ENCODE data around the gene SFXN1.
"Not testable (repeated sequence)": the region's sequence is repeated elsewhere in the genome, so short reads cannot be mapped to it uniquely, and the experiment has no call there.

The SFXN1 gene

DNA sequence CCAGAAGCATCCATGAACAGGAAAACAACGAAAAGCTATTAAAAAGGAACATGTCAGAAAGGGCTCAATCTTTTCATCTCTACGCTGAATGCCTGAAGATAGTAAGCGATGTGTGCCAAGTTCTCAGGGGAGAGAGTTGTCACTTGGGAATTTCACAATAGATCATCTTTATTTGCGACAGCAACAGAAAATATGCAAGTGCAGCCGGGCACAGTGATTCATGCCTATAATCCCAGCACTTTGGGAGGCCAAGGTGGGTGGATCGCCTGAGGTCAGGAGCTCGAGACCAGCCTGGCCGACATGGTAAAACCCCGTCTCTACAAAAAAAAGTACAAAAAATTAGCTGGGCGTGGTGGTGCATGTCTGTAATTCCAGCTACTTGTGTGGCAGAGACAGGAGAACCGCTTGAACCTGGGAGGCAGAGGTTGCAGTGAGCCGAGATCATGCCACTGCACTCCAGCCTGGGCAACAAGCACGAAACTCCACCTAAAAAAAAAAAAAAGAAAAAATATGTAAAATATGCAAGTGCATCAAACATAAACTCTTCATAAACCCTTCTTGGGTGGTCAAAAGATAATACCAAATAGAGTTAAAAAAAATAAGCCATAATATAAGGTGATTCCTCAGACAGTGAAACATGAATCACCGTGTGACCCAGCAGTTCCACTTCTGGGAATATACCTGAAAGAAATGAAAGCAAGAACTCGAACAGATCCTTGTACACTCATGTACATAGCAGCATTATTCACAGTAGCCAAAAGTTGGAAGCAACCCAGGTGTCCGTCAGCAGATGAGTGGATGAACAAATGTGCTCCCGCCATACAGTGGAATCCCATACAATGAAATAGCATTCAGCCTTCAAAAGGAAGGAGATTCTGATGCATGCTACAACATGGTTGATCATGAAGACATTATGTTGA is 16.2 kb downstream of the SFXN1 start:
- DNase-seq (ENCODE audit: low spot score), result no peak

DNA sequence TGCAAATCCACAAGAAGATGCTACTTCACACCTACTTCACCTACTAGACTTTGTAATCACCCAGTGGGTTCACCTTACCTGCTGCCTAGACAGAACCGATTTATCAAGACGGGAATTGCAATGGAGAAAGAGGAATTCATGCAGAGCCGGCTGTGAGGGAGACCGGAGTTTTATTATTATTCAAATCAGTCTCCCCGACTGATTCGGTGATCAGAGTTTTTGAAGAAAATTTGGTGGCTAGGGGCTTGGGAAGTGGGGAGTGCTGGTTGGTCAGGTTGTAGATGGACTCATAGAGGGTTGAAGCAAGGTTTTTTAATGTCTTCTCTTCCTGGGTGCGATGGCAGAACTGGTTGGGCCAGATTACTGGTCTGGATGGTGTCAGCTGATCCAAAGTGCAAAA is 23.4 kb downstream of the SFXN1 start:
- DNase-seq (ENCODE audit: low spot score), result no peak

DNA sequence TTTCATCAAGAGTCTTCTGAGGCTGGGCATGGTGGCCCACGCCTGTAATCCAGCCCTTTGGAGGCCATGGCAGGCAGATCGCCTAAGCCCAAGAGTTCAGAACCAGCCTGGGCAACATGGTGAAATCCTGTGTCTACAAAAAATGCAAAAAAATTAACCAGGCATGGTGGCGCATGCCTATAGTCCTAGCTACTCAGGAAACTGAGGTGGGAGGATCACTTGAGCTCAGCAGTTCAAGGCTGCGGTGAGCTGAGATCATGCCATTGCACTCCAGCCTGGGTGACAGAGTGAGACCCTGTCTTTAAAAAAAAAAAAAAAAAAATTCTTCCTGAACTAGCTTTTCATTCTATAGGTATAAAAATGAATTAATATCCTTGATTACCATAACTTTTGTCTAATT is 29.3 kb downstream of the SFXN1 start:
- DNase-seq (ENCODE audit: low spot score), result not testable (repeated sequence)

DNA sequence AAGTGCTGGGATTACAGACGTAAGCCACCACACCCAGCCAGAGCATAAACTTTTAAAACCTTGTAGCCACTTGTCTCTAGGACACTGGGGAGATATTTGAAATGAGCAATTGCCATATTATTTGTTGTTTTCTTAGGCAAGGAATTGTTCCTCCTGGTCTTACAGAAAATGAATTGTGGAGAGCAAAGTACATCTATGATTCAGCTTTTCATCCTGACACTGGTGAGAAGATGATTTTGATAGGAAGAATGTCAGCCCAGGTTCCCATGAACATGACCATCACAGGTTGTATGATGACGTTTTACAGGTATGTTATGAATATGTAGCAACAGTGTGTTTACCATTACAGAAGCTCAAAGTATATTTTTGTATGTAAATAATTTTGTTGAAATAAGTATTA is 30.5 kb downstream of the SFXN1 start:
- DNase-seq (ENCODE audit: low spot score), result no peak

DNA sequence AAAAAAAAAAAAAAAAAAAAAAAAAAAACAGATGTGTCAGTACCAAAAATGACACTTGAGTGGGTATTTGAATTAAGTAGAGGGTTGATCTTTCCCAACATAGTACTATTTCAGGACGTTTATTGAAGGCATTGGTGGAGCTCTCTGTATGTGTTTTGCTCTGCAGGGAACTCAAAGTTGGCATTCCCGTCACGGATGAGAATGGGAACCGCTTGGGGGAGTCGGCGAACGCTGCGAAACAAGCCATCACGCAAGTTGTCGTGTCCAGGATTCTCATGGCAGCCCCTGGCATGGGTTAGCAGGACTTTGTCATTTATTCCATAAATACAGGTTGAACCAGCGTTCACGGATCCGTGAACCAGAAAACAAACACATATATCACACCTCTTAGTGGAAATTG is 34.9 kb downstream of the SFXN1 start:
- no peak for DNase-seq (ENCODE audit: low spot score)

DNA sequence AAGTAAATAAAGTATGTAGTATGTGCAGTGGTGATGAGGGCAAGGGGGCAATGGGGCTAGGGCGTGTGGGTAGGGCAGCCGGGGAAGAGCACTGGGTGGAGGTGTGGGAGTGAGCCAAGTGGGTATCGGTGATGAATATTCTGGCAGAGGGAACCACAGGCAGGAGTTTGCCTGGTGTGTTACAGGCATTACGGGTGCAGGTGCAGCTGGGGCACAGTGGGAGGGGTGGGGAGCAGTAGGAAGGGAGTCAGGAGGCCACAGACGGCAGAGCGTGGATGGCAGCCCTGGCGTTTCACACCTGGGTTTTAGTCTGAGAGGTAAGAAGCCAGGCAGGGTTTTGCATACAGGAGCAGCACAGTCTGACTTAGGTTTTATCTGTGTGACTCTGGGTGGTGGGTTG is 35.4 kb downstream of the SFXN1 start:
- no peak for DNase-seq (ENCODE audit: low spot score)

DNA sequence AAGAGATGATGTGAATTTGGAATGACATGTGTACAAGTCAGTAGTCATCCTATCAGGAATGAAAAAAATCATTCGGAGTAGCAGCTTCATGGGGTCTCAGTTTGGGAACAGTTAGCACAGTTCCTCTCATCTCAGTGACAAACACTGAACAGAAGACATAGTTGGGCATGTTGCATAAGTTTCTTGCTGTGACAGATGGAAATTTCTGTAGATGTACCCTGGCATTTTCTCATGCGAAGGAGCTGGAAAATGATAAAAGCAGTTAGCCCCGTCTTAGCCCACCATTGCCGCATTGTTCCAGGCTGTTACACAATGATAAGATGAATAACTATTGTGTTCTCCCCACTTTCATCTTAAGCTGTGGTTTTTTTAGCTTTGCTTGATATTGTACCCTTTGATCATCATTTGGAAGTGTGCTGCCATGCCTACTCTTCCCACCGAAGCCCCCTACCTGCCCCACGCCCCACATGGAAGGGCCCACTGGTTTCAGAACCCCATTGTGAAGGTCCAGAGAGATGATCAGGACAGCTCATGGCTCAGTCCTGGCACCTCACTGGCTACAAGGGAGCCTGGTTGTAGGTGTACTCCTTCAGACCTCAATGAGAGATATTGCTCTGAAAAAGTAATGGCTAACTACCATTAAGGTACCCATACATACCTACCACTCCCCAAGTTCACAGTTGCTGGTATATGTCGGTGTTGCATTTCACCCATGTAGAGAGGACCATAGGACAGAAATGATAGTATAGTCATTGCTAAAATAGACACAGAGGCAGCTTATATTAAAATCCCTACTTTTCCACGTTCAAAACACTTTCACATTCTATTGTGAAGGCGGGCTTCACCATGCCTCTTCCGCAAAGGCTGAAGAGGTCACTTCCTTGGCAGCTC is 38.8 kb downstream of the SFXN1 start:
- DNase-seq (ENCODE audit: low spot score), result no peak

DNA sequence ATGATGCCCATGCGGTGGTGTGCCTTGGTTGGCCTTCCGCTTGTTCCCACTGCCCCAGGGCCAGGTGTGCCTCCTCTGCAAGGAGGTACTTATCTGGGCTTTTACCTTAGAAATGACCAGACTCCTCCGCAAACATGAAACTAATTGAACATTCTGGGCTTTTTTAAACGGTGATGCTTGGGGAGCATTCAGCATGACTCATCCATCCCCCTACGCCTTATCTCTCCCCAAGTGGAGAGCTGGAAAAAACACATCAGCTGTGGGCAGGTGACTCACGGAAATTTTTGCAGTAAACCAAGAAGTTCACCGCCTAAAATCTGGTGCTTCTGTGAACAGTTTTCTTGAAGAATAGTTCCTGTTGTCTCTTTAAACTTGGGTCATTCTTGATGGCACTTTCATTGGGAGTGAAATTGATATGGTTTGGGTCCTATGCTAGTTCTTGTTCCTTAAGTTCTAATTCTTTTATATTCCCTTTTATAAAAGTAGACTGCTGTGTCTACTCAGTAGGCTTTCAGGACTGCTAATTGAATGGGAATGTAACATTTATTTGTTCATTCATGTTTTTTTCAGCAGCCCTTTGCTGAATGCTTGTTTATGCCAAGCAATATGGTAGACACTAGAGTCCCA is 39.6 kb downstream of the SFXN1 start:
- peak; percentile 70 for DNase-seq (ENCODE audit: low spot score)

DNA sequence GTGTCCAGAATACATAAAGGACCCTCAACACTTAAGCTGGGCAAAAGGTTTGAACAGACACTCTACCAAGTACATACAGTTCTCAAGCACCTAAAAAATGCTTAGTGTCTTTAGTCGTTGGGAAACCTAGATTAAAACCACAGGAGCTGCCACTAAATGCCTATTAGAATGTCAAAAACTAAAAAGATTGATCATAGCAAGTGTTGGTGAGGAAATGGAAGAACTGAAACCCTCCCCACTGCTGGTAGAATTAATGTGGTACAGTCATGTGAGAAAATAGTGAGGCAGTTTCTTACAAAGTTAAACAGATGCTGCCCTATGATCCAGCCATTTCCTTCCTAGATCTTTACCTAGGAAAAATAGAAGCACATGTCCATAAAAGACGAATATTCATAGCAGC is 40.6 kb downstream of the SFXN1 start:
- DNase-seq (ENCODE audit: low spot score), result no peak

DNA sequence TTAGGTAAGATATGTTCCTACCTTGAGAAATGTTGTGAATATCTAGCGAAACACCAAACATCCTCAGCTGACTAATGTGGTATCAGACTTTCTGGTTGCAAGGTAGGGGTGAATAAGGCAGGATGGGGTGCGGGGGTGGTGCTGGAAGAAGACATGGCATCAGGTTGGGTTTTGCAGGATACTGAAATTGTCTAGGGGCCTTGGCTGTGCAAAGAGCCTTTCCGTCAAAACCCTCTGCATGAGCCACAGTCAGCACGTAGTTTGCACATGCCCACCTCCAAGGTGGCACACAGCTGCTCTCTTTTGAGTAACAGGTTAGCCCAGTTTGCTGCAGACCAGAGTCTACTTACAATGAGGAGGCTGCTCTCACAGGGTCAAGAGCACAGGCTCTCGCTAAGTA is 42.0 kb downstream of the SFXN1 start:
- DNase-seq (ENCODE audit: low spot score), result no peak

DNA sequence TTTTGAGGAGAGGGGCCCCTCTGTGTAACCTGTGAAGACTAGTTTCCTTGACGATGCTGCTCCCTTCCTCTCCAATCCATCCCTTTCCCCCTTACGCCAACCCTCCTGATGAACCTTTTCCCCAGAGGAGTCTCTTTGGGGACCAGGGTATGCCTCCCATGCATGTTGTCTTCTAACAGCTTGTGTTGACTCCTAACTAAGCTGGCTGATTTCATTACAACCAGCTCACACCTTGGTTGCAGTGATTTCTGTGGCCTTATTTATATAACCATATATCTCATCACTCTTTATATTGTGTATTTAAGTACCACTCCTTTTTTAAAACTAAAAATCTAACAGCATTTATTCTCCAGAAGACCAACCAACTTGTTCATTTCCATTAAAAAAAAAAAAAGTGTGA is 42.5 kb downstream of the SFXN1 start:
- DNase-seq (ENCODE audit: low spot score), result no peak

DNA sequence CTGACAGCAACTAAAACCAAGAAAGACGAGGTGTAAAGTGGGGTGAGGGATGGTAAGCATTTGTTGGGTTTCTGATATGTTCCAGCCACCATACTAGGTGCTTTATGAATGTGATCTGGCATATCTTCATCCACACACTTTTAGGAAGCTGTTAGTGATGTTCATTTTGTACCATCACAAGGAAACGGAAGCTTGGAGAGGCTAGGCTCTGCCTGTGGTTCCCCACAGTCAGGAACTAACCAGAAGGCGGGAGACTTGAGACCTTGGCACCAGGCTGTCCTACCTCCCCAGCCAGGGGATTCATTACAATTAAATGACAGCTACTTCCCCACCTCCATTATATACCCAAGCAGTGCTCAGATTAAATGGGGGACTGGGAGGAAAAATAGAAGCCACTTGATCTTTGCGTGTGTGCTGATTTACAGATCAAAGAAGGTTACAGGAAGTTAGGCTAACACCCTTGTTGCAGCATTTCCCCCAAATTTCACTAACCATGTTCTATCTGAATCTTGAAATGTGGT is 43.0 kb downstream of the SFXN1 start:
- DNase-seq (ENCODE audit: low spot score), result no peak

DNA sequence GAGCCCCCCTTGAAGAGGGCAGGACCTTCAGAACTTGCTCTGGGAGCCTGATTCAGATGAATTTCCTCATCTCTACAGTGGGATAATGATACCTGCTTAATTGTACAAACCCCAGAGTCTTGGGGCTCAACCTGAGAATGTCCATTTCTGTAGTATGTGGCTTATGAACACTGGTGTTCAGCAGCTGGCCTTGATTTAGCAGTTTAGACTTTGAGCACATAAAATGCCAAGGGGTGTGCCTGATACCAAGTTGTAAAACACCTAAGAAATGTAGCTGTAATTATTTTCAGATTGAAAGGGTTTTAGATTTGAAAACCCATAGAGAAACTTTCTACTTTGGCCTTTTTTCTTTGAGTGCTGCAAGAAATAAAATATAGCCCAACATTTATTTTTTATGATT is 44.9 kb downstream of the SFXN1 start:
- no peak for DNase-seq (ENCODE audit: low spot score)

DNA sequence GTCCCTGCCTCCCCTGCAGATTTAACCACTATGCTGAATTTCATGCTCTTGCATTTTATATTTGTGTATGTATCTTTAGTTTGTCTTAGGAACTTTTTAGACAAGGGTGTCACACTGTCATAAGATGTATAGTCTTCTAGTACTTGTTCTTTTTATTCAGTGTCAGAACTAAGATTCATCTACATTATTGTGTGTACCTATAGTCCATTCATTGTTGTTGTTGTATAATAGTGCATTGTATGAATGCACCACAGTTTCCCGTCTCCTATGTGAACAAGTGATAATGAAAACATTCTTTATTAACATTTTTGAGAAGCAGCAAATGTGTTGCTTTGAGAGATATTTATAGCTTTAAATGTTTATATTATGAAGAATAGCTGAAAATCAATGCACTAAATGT is 45.9 kb downstream of the SFXN1 start:
- no peak for DNase-seq (ENCODE audit: low spot score)

DNA sequence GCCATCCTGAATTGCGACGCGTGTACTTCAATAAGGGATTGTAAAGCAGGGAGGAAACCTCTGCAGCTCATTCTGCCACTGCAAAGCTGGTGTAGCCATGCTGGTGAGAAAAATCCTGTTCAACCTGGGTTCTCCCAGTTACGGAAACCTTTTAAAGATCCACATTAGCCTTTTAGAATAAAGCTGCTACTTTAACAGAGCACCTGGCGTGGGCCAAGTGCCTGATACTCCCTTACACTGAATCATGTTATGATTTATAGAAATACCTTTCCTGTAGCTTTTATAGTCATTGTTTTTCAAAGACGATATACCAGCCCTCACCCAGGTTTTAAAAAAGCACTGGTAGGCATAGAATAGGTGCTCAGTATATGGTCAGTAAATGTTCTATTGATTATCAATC is 48.3 kb downstream of the SFXN1 start:
- DNase-seq (ENCODE audit: low spot score), result no peak

DNA sequence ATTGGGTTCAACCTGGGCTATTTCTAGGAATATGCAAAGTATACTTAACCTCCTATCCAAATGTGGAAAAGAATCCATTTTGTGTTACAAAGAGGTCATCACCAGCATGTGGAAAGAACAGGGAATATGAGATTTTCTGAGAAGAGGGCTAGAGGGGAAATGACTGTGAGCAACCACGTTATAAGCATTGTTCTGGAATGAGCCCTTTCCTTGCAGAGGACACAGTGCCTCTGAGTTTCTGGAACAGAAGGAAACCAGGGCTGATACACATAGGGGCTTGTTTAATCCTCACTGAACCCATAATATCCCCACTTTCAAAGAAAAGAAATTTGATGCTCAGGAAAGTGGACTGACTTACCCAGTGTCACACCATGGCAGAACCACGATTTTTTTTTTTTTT is 53.0 kb downstream of the SFXN1 start:
- no peak for DNase-seq (ENCODE audit: low spot score)

DNA sequence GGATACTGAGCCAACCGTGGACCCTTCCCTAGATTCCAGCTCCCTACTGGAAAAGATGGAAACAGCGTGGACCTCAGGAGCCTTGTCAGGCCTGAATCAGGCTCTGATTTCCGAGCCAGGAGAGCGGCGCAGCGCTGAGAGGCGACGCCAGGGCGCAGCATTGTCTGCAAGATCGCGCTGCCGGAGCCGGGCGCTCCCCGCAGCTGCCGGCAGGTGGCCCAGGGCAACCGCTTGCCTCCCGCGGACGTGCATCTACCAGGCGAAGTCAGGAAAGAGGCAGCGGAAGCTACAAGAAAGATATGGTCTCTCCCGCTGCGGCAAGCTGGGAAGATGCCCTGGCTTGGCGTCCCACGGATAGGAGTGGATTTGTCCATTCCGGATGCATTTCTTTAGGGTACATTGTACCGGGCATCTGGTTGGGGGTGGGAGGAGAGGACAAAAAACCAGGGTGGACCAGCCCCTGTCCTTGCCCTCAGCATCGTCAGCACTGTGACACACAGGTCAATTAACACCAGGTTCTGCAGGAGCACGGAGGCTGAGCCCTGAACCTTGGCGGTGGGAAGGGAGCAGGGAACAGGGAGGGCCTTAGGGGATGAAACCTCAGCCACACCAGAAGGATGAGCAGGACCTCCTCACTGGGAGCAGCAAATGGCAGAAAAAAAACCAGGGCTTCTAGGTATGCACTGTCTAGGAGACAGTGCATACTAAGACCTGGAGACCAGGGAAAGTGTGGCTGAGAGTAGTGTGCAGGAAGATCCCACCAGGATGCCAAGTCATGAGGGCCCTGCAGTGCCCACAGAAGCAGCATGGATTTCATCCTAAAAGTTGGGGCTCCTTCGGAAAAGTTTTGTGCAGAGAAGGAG is 55.9 kb downstream of the SFXN1 start:
- peak; percentile 86 for DNase-seq (ENCODE audit: low spot score)

DNA sequence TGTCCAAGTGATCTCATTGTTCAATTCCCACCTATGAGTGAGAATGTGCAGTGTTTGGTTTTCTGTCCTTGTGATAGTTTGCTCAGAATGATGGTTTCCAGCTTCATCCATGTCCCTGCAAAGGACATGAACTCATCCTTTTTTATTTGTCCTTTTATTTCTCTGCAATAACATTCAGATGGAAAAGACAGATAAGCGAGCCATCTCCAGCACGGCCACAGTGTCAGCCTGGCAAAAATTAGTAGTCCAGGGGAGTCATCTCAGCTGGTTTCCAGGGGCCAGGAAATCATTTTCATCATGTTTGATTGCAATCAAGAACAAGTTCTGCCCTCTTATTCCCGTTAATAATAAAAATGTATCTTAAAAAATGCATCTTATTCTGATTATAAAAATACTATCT is 57.0 kb downstream of the SFXN1 start:
- DNase-seq (ENCODE audit: low spot score), result not testable (repeated sequence)

DNA sequence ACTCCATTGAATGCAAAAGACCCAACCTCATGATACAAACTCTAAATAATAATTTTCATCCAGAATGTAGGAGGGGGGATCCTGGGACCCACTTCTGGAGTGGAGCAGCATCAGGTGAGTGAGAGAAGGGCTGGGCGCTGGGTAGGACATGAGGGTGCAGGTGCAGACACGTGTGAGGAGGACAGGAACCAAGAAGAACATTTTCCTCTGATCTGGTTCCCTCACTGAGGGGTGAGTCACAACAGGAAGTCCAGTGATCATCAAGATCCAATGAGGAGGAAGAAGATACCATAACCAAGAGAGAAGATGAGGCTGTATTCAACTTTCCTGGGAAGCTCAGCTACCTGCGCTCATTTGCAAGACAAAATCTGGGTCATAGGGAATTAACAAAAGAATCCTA is 57.4 kb downstream of the SFXN1 start:
- no peak for DNase-seq (ENCODE audit: low spot score)

DNA sequence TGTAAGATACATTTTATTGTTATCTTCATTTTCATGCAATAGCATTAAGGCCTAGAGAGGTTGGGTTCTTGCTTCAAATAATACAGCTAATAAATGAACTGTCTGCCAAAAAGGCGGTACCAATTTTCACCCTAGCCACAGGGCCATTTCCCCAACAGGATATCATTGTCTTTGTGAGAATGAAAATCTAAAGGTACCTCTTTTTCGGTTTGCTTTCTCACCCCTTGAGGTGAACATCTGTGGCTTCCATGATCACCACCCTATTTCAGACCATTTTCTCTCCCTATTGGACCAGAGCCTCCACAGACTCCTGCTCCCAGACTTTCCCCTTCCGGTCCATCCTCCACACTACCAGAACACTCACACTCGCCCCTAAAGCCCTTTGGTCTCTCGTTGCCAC is 60.2 kb downstream of the SFXN1 start:
- DNase-seq (ENCODE audit: low spot score), result no peak

DNA sequence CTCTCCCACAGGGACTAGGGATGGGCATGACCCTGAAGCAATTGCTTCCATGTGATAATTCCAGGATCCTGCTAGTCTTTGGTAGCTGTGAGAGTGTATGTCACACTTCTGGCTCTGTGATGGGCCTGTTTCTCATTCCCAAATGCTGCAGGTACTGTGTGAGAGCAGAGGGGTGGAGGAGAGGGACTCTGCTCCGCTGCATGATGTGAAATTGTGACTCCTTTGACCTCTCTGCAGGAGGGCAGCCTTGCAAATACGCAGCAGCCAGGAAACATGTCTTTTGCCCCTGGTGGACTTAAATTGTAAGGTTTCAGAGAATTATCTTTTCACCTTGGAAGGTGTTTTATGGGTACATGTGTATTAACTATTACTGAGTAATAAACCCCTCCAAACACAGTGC is 61.6 kb downstream of the SFXN1 start:
- DNase-seq (ENCODE audit: low spot score), result no peak

DNA sequence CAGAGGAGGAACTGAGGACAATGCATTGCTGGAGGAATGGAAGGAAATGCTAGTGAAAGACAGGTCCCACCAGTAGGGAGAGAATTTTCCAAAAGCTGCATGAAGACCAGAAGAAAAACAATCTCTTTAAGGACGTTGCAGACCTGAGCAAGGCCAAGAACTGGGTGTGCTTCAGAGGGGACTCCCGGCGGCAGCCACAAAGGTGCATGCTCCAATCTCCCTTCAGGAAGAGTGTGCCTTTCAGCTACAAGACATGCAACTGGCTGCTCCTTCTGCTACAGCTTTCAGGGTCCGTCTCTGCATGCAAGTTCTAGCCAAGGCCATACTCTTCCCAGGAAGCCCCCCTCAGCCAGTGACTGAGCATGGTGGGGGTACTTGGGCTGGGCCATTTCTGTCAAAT is 62.9 kb downstream of the SFXN1 start:
- no peak for DNase-seq (ENCODE audit: low spot score)

Data from RKO (cell line).